Neuronal stem cell (in vitro differentiated cells): ENCODE results near the gene FOXE1.

Experiments
- DNase-seq: peaks from one replicate; pipeline ENCODE4 v3.0.0-alpha.2; 2013; ENCODE audit warnings: low spot score
- H2AFZ ChIP-seq: one replicate; pipeline ENCODE4 v1.6.1; 2013; ENCODE audit warnings: mild to moderate bottlenecking, low read length, inconsistent platforms
- H2AK5ac ChIP-seq: 2 replicates; pipeline ENCODE4 v1.6.1; 2013; ENCODE audit warnings: low read depth, mild to moderate bottlenecking, inconsistent platforms, low read length, moderate library complexity, mixed read lengths
- H2BK120ac ChIP-seq: 2 replicates; pipeline ENCODE4 v1.6.1; 2013; ENCODE audit warnings: low read depth, mild to moderate bottlenecking, inconsistent platforms, low read length, moderate library complexity, mixed read lengths
- H2BK12ac ChIP-seq: one replicate; pipeline ENCODE4 v1.6.1; 2013; ENCODE audit warnings: low read length, inconsistent platforms
- H2BK15ac ChIP-seq: 2 replicates; pipeline ENCODE4 v1.6.1; 2013; ENCODE audit warnings: mild to moderate bottlenecking, low read length, inconsistent platforms, mixed read lengths
- H2BK5ac ChIP-seq: one replicate; pipeline ENCODE4 v1.6.1; 2013; ENCODE audit warnings: inconsistent platforms, mild to moderate bottlenecking, low read length, moderate library complexity
- H3K14ac ChIP-seq: one replicate; pipeline ENCODE4 v1.6.1; 2013; ENCODE audit warnings: low read length, inconsistent platforms
- H3K18ac ChIP-seq: 2 replicates; pipeline ENCODE4 v1.6.1; 2013; ENCODE audit warnings: low read length, inconsistent platforms
- H3K23ac ChIP-seq: 2 replicates; pipeline ENCODE4 v1.6.1; 2013; ENCODE audit warnings: low read depth, mild to moderate bottlenecking, mixed read lengths, low read length, inconsistent platforms; ENCODE audit not compliant: poor library complexity
- H3K27ac ChIP-seq: replicated peaks from 3 replicates; pipeline ENCODE4 v1.5.1; 2013; ENCODE audit warnings: low read length, inconsistent platforms
- H3K27me3 ChIP-seq, 3 experiments: 2 replicates each; pipeline ENCODE4 v1.6.1; 2013; ENCODE audit warnings: low read length in 3 of 3, mild to moderate bottlenecking in 2 of 3, inconsistent platforms in 1 of 3, low read depth in 1 of 3, mixed read lengths in 1 of 3, moderate library complexity in 1 of 3; ENCODE audit not compliant: control insufficient read depth in 3 of 3, insufficient read depth in 3 of 3
- H3K36me3 ChIP-seq, 2 donors: replicated peaks in 1 of 2; 2 replicates each; pipeline ENCODE4 v1.6.1; 2013; ENCODE audit warnings: low read length in 2 of 2; ENCODE audit not compliant: control insufficient read depth in 2 of 2, insufficient read depth in 2 of 2
- H3K4ac ChIP-seq: 2 replicates; pipeline ENCODE4 v1.6.1; 2013; ENCODE audit warnings: inconsistent platforms, mild to moderate bottlenecking, low read length, moderate library complexity
- H3K4me1 ChIP-seq, 2 donors: 1 replicate in 1 of 2; 2 replicates in 1 of 2; pipeline ENCODE4 v1.6.1; 2013; ENCODE audit warnings: low read length in 2 of 2, low read depth in 1 of 2; ENCODE audit not compliant: control insufficient read depth in 2 of 2, insufficient read depth in 1 of 2
- H3K4me2 ChIP-seq: one replicate; pipeline ENCODE4 v1.6.1; 2013; ENCODE audit warnings: mild to moderate bottlenecking, low read length, inconsistent platforms; ENCODE audit not compliant: insufficient read depth, poor library complexity, severe bottlenecking
- H3K4me3 ChIP-seq, 2 donors: 2 replicates each; pipeline ENCODE4 v1.5.1; 2013; ENCODE audit warnings: low read length in 2 of 2, mild to moderate bottlenecking in 2 of 2, inconsistent platforms in 1 of 2, moderate library complexity in 1 of 2
- H3K79me1 ChIP-seq: one replicate; pipeline ENCODE4 v1.6.1; 2013; ENCODE audit warnings: low read depth, mild to moderate bottlenecking, inconsistent platforms, low read length, moderate library complexity
- H3K9ac ChIP-seq: one replicate; pipeline ENCODE4 v1.6.1; 2013; ENCODE audit warnings: mild to moderate bottlenecking, low read depth, low read length, inconsistent platforms; ENCODE audit not compliant: poor library complexity
- H3K9me3 ChIP-seq, 2 donors: replicated peaks in 1 of 2; 2 replicates each; pipeline versions ENCODE3 to v1.6.1; 2013; ENCODE audit warnings: low read length in 2 of 2, mild to moderate bottlenecking in 2 of 2, inconsistent platforms in 1 of 2, low read depth in 1 of 2, mixed read lengths in 1 of 2, moderate library complexity in 1 of 2; ENCODE audit not compliant: control insufficient read depth in 2 of 2, insufficient read depth in 1 of 2
- H4K8ac ChIP-seq: one replicate; pipeline ENCODE4 v1.6.1; 2013; ENCODE audit warnings: low read depth, mild to moderate bottlenecking, inconsistent platforms, low read length, moderate library complexity
- H4K91ac ChIP-seq: one replicate; pipeline ENCODE4 v1.6.1; 2013; ENCODE audit warnings: low read length, low read depth, mild to moderate bottlenecking, inconsistent platforms; ENCODE audit not compliant: poor library complexity
- WGBS, 2 donors: extraction: QIAGEN DNeasy Blood & Tissue Kit; methylation state at CpG; one replicate each; pipeline ENCODE4 v1.1.7; 2013; ENCODE audit warnings: missing lambda C conversion rate in 2 of 2, mixed read lengths in 1 of 2; ENCODE audit not compliant: insufficient read length in 2 of 2, insufficient replicate concordance in 1 of 2; ENCODE audit errors: extremely low coverage in 2 of 2; 5-methylcytosine and 5-hydroxymethylcytosine counted together

Gene FOXE1

GRCh38 chr9:97860451-97861147, 7.6 kb downstream of the FOXE1 start:
- Histone ChIP-seq H3K9ac (peak overlapping the region; percentile 15), H3K4ac (no peak overlapping the region), H2BK12ac (peak overlapping the region; percentile 75), H4K91ac (no peak overlapping the region), H3K36me3 (no peaks in the 10 kb centered on the region), H3K27me3 (peaks cover 24 to 89% (median 57%) of the 10 kb centered on the region in 3 experiments), H3K79me1 (no peaks in the 10 kb centered on the region), H3K9me3 (peaks cover 3% of the 10 kb centered on the region in 2 donors), H4K8ac (no peak overlapping the region), H3K23ac (peak overlapping the region; percentile 62), H3K27ac (no peak overlapping the region), H2BK5ac (no peak overlapping the region), H2AFZ (no peak overlapping the region), H3K4me3 (no peak overlapping the region), H2AK5ac (peak overlapping the region; percentile 40), H2BK15ac (no peak overlapping the region), H3K14ac (no peak overlapping the region), H3K4me2 (no peak overlapping the region), H2BK120ac (no peak overlapping the region), H3K18ac (peak overlapping the region; percentile 52), H3K4me1 (peaks cover 0 to 2% of the 10 kb centered on the region in 2 donors)
- DNase-seq, result no peak
- no CpG with 5 or more reads among the region's 10 CpGs for WGBS, 2 donors

GRCh38 chr9:97861148-97861475, 8.1 kb downstream of the FOXE1 start:
- Histone ChIP-seq H3K27ac (no peak overlapping the region), H3K9ac (peak overlapping the region; percentile 15), H2BK12ac (peak overlapping the region; percentile 75), H2BK15ac (no peak overlapping the region), H3K23ac (peak overlapping the region; percentile 62), H3K4me3 (no peak overlapping the region), H2AK5ac (peak overlapping the region; percentile 40), H3K27me3 (peaks cover 20 to 87% (median 51%) of the 10 kb centered on the region in 3 experiments), H3K4me1 (peaks cover 0 to 2% of the 10 kb centered on the region in 2 donors), H2AFZ (no peak overlapping the region), H3K4ac (no peak overlapping the region), H3K36me3 (no peaks in the 10 kb centered on the region), H4K8ac (no peak overlapping the region), H3K79me1 (no peaks in the 10 kb centered on the region), H3K14ac (no peak overlapping the region), H4K91ac (no peak overlapping the region), H3K18ac (no peak overlapping the region), H3K4me2 (no peak overlapping the region), H2BK5ac (no peak overlapping the region), H2BK120ac (no peak overlapping the region), H3K9me3 (peaks cover 3% of the 10 kb centered on the region in 2 donors)
- DNase-seq, result no peak
- no CpG with 5 or more reads among the region's 5 CpGs for WGBS, 2 donors

GRCh38 chr9:97863314-97863713, 10.3 kb downstream of the FOXE1 start:
- no peaks in the 10 kb centered on the region for H3K36me3 ChIP-seq

GRCh38 chr9:97864396-97864795, 11.4 kb downstream of the FOXE1 start:
- Histone ChIP-seq H2BK5ac (no peak overlapping the region), H3K79me1 (no peaks in the 10 kb centered on the region), H3K9me3 (peaks cover 0 to 3% of the 10 kb centered on the region in 2 donors), H3K27ac (no peak overlapping the region), H3K4me2 (no peak overlapping the region), H3K23ac (no peak overlapping the region), H3K14ac (no peak overlapping the region), H3K27me3 (peaks cover under 1 to 59% (median 19%) of the 10 kb centered on the region in 3 experiments), H3K36me3 (no peaks in the 10 kb centered on the region), H2BK15ac (no peak overlapping the region), H3K4me1 (peaks cover 0 to 4% of the 10 kb centered on the region in 2 donors), H4K8ac (no peak overlapping the region), H3K4me3 (no peak overlapping the region), H2BK120ac (no peak overlapping the region), H3K18ac (no peak overlapping the region), H4K91ac (no peak overlapping the region), H2BK12ac (no peak overlapping the region), H2AFZ (no peak overlapping the region), H2AK5ac (no peak overlapping the region), H3K9ac (no peak overlapping the region), H3K4ac (no peak overlapping the region)
- WGBS, 2 donors, result no CpG with 5 or more reads among the region's 1 CpG
- no peak for DNase-seq

More at GRCh38 chr9:97863314-97863713, 10.3 kb downstream of the FOXE1 start:
- Histone ChIP-seq H2BK15ac (no peak overlapping the region), H3K9ac (no peak overlapping the region), H2BK12ac (no peak overlapping the region), H2BK5ac (no peak overlapping the region), H3K23ac (no peak overlapping the region), H3K14ac (no peak overlapping the region), H4K8ac (no peak overlapping the region), H3K79me1 (no peaks in the 10 kb centered on the region), H3K4me2 (no peak overlapping the region), H3K4me3 (no peak overlapping the region), H2AK5ac (no peak overlapping the region), H4K91ac (no peak overlapping the region), H3K27ac (no peak overlapping the region), H2AFZ (no peak overlapping the region), H3K4ac (no peak overlapping the region), H3K4me1 (no peaks in the 10 kb centered on the region), H3K9me3 (peaks cover 0 to 3% of the 10 kb centered on the region in 2 donors), H3K27me3 (peaks cover 7 to 65% (median 29%) of the 10 kb centered on the region in 3 experiments), H3K18ac (no peak overlapping the region), H2BK120ac (no peak overlapping the region)
- no peak for DNase-seq
- no CpG with 5 or more reads among the region's 7 CpGs for WGBS, 2 donors
